ENCODE measurements around the gene SLC24A1. TPM values are rescaled to one million over a fixed set of nuclear protein-coding genes. Genes with fewer than 3 reads are reported as not detected.

Gene SLC24A1
- total RNA-seq, 8 experiments from 2014 or later: 2.0 to 17.7 (median 5.4) TPM

GRCh38 chr15:65629548-65629947 lies 7.8 kb downstream of the SLC24A1 start:
- in situ Hi-C loops (cut with MboI; ENCODE audit: low pct_unique_long_range_greater_than_20kb in 2 of 9, low sequenced_read_pairs in 9 of 9, unreplicated experiment in 9 of 9): no loop called here
- 64 to 100% (median 93%) methylated on average over 1 to 3 of the region's 3 CpGs; no CpG with 5 or more reads in 3 of the 10 experiments for WGBS, 10 experiments
- ATAC-seq (replicated peaks in 6 of 8): no peak
- Histone ChIP-seq H3K4me3 (no peak overlapping the region), H3K27ac (no peak overlapping the region), H3K4me1 (replicated peaks in 1 of 2) (no peaks in the 10 kb centered on the region)

- H3K4me1 ChIP-seq (replicated peaks in 1 of 2): no peaks in the 10 kb centered on the region
- ATAC-seq (replicated peaks in 6 of 8): no peak
- in situ Hi-C loops (cut with MboI; ENCODE audit: low pct_unique_long_range_greater_than_20kb in 2 of 9, low sequenced_read_pairs in 9 of 9, unreplicated experiment in 9 of 9): no loop called here
- no peak overlapping the region for H3K27ac ChIP-seq
- WGBS, 10 experiments: 47 to 100% (median 100%) methylated on average over 1 to 4 of the region's 5 CpGs; no CpG with 5 or more reads in 4 of the 10 experiments
- H3K4me3 ChIP-seq: no peak overlapping the region
These were observed 9.0 kb downstream of the SLC24A1 start for GRCh38 chr15:65630760-65631159.

GRCh38 chr15:65631503-65631902 lies 9.8 kb downstream of the SLC24A1 start:
- no peak overlapping the region for H3K27ac ChIP-seq
- H3K4me1 ChIP-seq (replicated peaks in 1 of 2): no peaks in the 10 kb centered on the region
- 85 to 100% (median 96%) methylated on average over 1 to 6 of the region's 6 CpGs; no CpG with 5 or more reads in 3 of the 10 experiments for whole genome bisulfite sequencing, 10 experiments
- in situ Hi-C loops (cut with MboI; ENCODE audit: low pct_unique_long_range_greater_than_20kb in 2 of 9, low sequenced_read_pairs in 9 of 9, unreplicated experiment in 9 of 9): no loop called here
- no peak for ATAC-seq (replicated peaks in 6 of 8)
- no peak overlapping the region for H3K4me3 ChIP-seq

GRCh38 chr15:65632780-65633375 lies 11.1 kb downstream of the SLC24A1 start:
- in situ Hi-C loops (cut with MboI; ENCODE audit: low pct_unique_long_range_greater_than_20kb in 2 of 9, low sequenced_read_pairs in 9 of 9, unreplicated experiment in 9 of 9): no loop called here
- no peaks in the 10 kb centered on the region for H3K4me1 ChIP-seq (replicated peaks in 1 of 2)
- no peak overlapping the region for H3K27ac ChIP-seq
- no peak for ATAC-seq (replicated peaks in 6 of 8)
- 60 to 100% (median 85%) methylated on average over 1 to 4 of the region's 4 CpGs; no CpG with 5 or more reads in 2 of the 10 experiments for WGBS, 10 experiments
- H3K4me3 ChIP-seq: no peak overlapping the region

- no peak for ATAC-seq (replicated peaks in 6 of 8)
- Histone ChIP-seq H3K4me3 (no peak overlapping the region), H3K4me1 (replicated peaks in 1 of 2) (no peaks in the 10 kb centered on the region), H3K27ac (no peak overlapping the region)
- 46 to 100% (median 84%) methylated on average over 1 to 2 of the region's 2 CpGs; no CpG with 5 or more reads in 2 of the 10 experiments for WGBS, 10 experiments
- in situ Hi-C loops (cut with MboI; ENCODE audit: low pct_unique_long_range_greater_than_20kb in 2 of 9, low sequenced_read_pairs in 9 of 9, unreplicated experiment in 9 of 9): no loop called here
These were observed 12.0 kb downstream of the SLC24A1 start for GRCh38 chr15:65633752-65634151.

GRCh38 chr15:65634356-65634755 lies 12.6 kb downstream of the SLC24A1 start:
- 9 to 100% (median 79%) methylated on average over 1 of the region's 1 CpG for WGBS, 10 experiments
- ATAC-seq (replicated peaks in 6 of 8): peak in 2 of 8 experiments; percentile 43 to 45
- Histone ChIP-seq H3K4me1 (replicated peaks in 1 of 2) (no peaks in the 10 kb centered on the region), H3K4me3 (no peak overlapping the region), H3K27ac (no peak overlapping the region)
- in situ Hi-C loops (cut with MboI; ENCODE audit: low pct_unique_long_range_greater_than_20kb in 2 of 9, low sequenced_read_pairs in 9 of 9, unreplicated experiment in 9 of 9): no loop called here

- peaks cover 14 to 15% of the 10 kb centered on the region in 2 donors for H3K4me1 ChIP-seq (replicated peaks in 1 of 2)
- H3K4me3 ChIP-seq: no peak overlapping the region
- in situ Hi-C loops (cut with MboI; ENCODE audit: low pct_unique_long_range_greater_than_20kb in 2 of 9, low sequenced_read_pairs in 9 of 9, unreplicated experiment in 9 of 9): no loop called here
- WGBS, 10 experiments: 13 to 100% (median 88%) methylated on average over 1 to 5 of the region's 5 CpGs; no CpG with 5 or more reads in 4 of the 10 experiments
- no peak for ATAC-seq (replicated peaks in 6 of 8)
- no peak overlapping the region for H3K27ac ChIP-seq
These were observed 16.4 kb downstream of the SLC24A1 start for GRCh38 chr15:65638109-65638508.

GRCh38 chr15:65638681-65639089 lies 16.9 kb downstream of the SLC24A1 start:
- peak in 7 of 8 experiments; percentile 35 to 82 (median 66) for ATAC-seq (replicated peaks in 6 of 8)

GRCh38 chr15:65639509-65639908 lies 17.8 kb downstream of the SLC24A1 start:
- in situ Hi-C loops (cut with MboI; ENCODE audit: low pct_unique_long_range_greater_than_20kb in 2 of 9, low sequenced_read_pairs in 9 of 9, unreplicated experiment in 9 of 9): no loop called here
- ATAC-seq (replicated peaks in 6 of 8): no peak
- 35 to 100% (median 73%) methylated on average over 1 to 6 of the region's 6 CpGs; no CpG with 5 or more reads in 6 of the 10 experiments for WGBS, 10 experiments

More at GRCh38 chr15:65638681-65639089, 16.9 kb downstream of the SLC24A1 start:
- no peak overlapping the region for H3K27ac ChIP-seq
- 0 to 29% (median 13%) methylated on average over 1 to 3 of the region's 3 CpGs; no CpG with 5 or more reads in 1 of the 10 experiments for WGBS, 10 experiments
- H3K4me3 ChIP-seq: no peak overlapping the region
- peaks cover 14 to 15% of the 10 kb centered on the region in 2 donors for H3K4me1 ChIP-seq (replicated peaks in 1 of 2)
- in situ Hi-C loops (cut with MboI; ENCODE audit: low pct_unique_long_range_greater_than_20kb in 2 of 9, low sequenced_read_pairs in 9 of 9, unreplicated experiment in 9 of 9): no loop called here

GRCh38 chr15:65641768-65642475 lies 20.2 kb downstream of the SLC24A1 start:
- in situ Hi-C loops (cut with MboI; ENCODE audit: low pct_unique_long_range_greater_than_20kb in 2 of 9, low sequenced_read_pairs in 9 of 9, unreplicated experiment in 9 of 9): no loop called here
- ATAC-seq (replicated peaks in 6 of 8): peak; percentile 51 to 91 (median 80)
- Histone ChIP-seq H3K4me1 (replicated peaks in 1 of 2) (peaks cover 14 to 15% of the 10 kb centered on the region in 2 donors), H3K4me3 (no peak overlapping the region), H3K27ac (peak overlapping the region; percentile 2 to 75)
- WGBS, 10 experiments: 12 to 100% (median 20%) methylated on average over 1 to 4 of the region's 6 CpGs; no CpG with 5 or more reads in 3 of the 10 experiments

More at GRCh38 chr15:65639509-65639908, 17.8 kb downstream of the SLC24A1 start:
- no peak overlapping the region for H3K4me3 ChIP-seq
- peaks cover 14 to 15% of the 10 kb centered on the region in 2 donors for H3K4me1 ChIP-seq (replicated peaks in 1 of 2)
- no peak overlapping the region for H3K27ac ChIP-seq

GRCh38 chr15:65642594-65642993 lies 20.9 kb downstream of the SLC24A1 start:
- in situ Hi-C loops (cut with MboI; ENCODE audit: low pct_unique_long_range_greater_than_20kb in 2 of 9, low sequenced_read_pairs in 9 of 9, unreplicated experiment in 9 of 9): no loop called here
- Histone ChIP-seq H3K4me3 (no peak overlapping the region), H3K4me1 (replicated peaks in 1 of 2) (peaks cover 14 to 15% of the 10 kb centered on the region in 2 donors), H3K27ac (peak overlapping the region in 1 of 2 donors; percentile 75)
- no peak for ATAC-seq (replicated peaks in 6 of 8)
- WGBS, 10 experiments: 20 to 92% (median 84%) methylated on average over 1 to 4 of the region's 6 CpGs; no CpG with 5 or more reads in 4 of the 10 experiments

GRCh38 chr15:65644282-65644681 lies 22.5 kb downstream of the SLC24A1 start:
- no peak overlapping the region for H3K4me3 ChIP-seq
- in situ Hi-C loops (cut with MboI; ENCODE audit: low pct_unique_long_range_greater_than_20kb in 2 of 9, low sequenced_read_pairs in 9 of 9, unreplicated experiment in 9 of 9): no loop called here
- ATAC-seq (replicated peaks in 6 of 8): no peak
- 33 to 100% (median 73%) methylated on average over 1 to 2 of the region's 4 CpGs; no CpG with 5 or more reads in 4 of the 10 experiments for WGBS, 10 experiments
- H3K4me1 ChIP-seq (replicated peaks in 1 of 2): peaks cover 14 to 15% of the 10 kb centered on the region in 2 donors
- no peak overlapping the region for H3K27ac ChIP-seq

GRCh38 chr15:65645392-65645791 lies 23.7 kb downstream of the SLC24A1 start:
- Histone ChIP-seq H3K4me1 (replicated peaks in 1 of 2) (peaks cover 14 to 15% of the 10 kb centered on the region in 2 donors), H3K4me3 (no peak overlapping the region), H3K27ac (no peak overlapping the region)
- WGBS, 10 experiments: 70 to 100% (median 100%) methylated on average over 1 to 2 of the region's 4 CpGs; no CpG with 5 or more reads in 3 of the 10 experiments
- in situ Hi-C loops (cut with MboI; ENCODE audit: low pct_unique_long_range_greater_than_20kb in 2 of 9, low sequenced_read_pairs in 9 of 9, unreplicated experiment in 9 of 9): no loop called here
- no peak for ATAC-seq (replicated peaks in 6 of 8)
